SK-N-SH (cell line): Measurements from ENCODE around the gene FAAP24. TPM values are rescaled to one million over a fixed set of nuclear protein-coding genes. Genes with fewer than 3 reads are reported as not detected.
"Not testable (repeated sequence)": the region's sequence is repeated elsewhere in the genome, so short reads cannot be mapped to it uniquely, and the experiment has no call there.

ENCODE experiments used
- CTCF ChIA-PET: fragments of 300-600, 350-600 bp; formaldehyde crosslinking; extraction: SDS; loops from one replicate; lab custom pipeline; 2021; lab: Yijun Ruan, JAX
- POLR2A ChIA-PET: fragments of 350-600 bp; sonication (Branson Sonifier 250); formaldehyde crosslinking; extraction: SDS; loops from one replicate; lab custom pipeline; 2020; ENCODE audit warnings: antibody characterized with exemption, inconsistent platforms; lab: Yijun Ruan, JAX
- DNase-seq: peaks from one replicate; pipeline ENCODE4 v3.0.0; 2012
- H2AFZ ChIP-seq: fragments of 200-600 bp; sonication (generic); 2 replicates; pipeline ENCODE4 v1.8.1; 2016; ENCODE audit warnings: antibody characterized with exemption, mild to moderate bottlenecking, low read depth
- H3F3A ChIP-seq: fragments of 200-600 bp; sonication (generic); replicated peaks from 2 replicates; pipeline ENCODE3; 2016; ENCODE audit warnings: antibody characterized with exemption, mild to moderate bottlenecking; ENCODE audit not compliant: insufficient read depth
- H3K27ac ChIP-seq, 2 experiments: fragments of 200-500 bp in 1 of 2; fragments of 200-600 bp in 1 of 2; sonication (Bioruptor generic) in 1 of 2; sonication (generic), shearing (Covaris generic) in 1 of 2; 2 replicates each; pipeline versions ENCODE4 v1.5.1 to v1.6.1; 2014 to 2016; ENCODE audit warnings: low read depth in 2 of 2, inconsistent platforms in 1 of 2, low read length in 1 of 2, mild to moderate bottlenecking in 1 of 2, mixed read lengths in 1 of 2
- H3K27me3 ChIP-seq: fragments of 200-600 bp; sonication (generic), shearing (Covaris generic); 2 replicates; pipeline ENCODE4 v1.6.1; 2016; ENCODE audit warnings: mixed run types; ENCODE audit not compliant: insufficient read depth
- H3K36me3 ChIP-seq, 2 experiments: fragments of 200-500 bp in 1 of 2; fragments of 200-600 bp in 1 of 2; sonication (Bioruptor generic) in 1 of 2; sonication (generic) in 1 of 2; replicated peaks in 1 of 2; 2 replicates each; pipeline versions ENCODE3 to v1.5.1; 2014 to 2016; ENCODE audit warnings: low read length in 1 of 2, mild to moderate bottlenecking in 1 of 2; ENCODE audit not compliant: insufficient read depth in 2 of 2, control insufficient read depth in 1 of 2
- H3K4me1 ChIP-seq, 2 experiments: fragments of 200-500 bp in 1 of 2; fragments of 200-600 bp in 1 of 2; sonication (Bioruptor generic) in 1 of 2; sonication (generic), shearing (Covaris generic) in 1 of 2; 2 replicates each; pipeline versions ENCODE4 v1.5.1 to v1.6.1; 2014 to 2016; ENCODE audit warnings: low read depth in 1 of 2, low read length in 1 of 2, mixed run types in 1 of 2; ENCODE audit not compliant: insufficient read depth in 2 of 2, control insufficient read depth in 1 of 2
- H3K4me2 ChIP-seq: fragments of 200-600 bp; sonication (generic), shearing (Covaris generic); 2 replicates; pipeline ENCODE4 v1.6.1; 2017; ENCODE audit warnings: mixed run types
- H3K4me3 ChIP-seq, 2 experiments: fragments of 200-500 bp in 1 of 2; fragments of 200-600 bp in 1 of 2; sonication (Bioruptor generic) in 1 of 2; sonication (generic), shearing (Covaris generic) in 1 of 2; 2 replicates each; pipeline versions ENCODE4 v1.5.1 to v1.8.1; 2014 to 2016; ENCODE audit warnings: low read depth in 2 of 2, inconsistent platforms in 1 of 2, low read length in 1 of 2, mild to moderate bottlenecking in 1 of 2, mixed read lengths in 1 of 2, moderate library complexity in 1 of 2
- H3K79me2 ChIP-seq: fragments of 200-600 bp; sonication (generic); 2 replicates; pipeline ENCODE4 v1.8.1; 2017; ENCODE audit warnings: mild to moderate bottlenecking; ENCODE audit not compliant: insufficient read depth
- H3K9ac ChIP-seq: fragments of 200-600 bp; sonication (generic); 2 replicates; pipeline ENCODE4 v1.6.1; 2017; ENCODE audit warnings: mixed run types
- H3K9me2 ChIP-seq: fragments of 200-600 bp; sonication (generic); 2 replicates; pipeline ENCODE4 v1.6.1; 2017; ENCODE audit warnings: mixed run types
- H3K9me3 ChIP-seq: fragments of 200-600 bp; sonication (generic); 2 replicates; pipeline ENCODE4 v1.6.1; 2017; ENCODE audit warnings: mixed run types, mild to moderate bottlenecking, moderate library complexity
- H4K20me1 ChIP-seq: fragments of 200-600 bp; sonication (generic); 2 replicates; pipeline ENCODE4 v1.6.1; 2017; ENCODE audit warnings: mild to moderate bottlenecking, mixed run types; ENCODE audit not compliant: insufficient read depth
- CHD2 ChIP-seq: fragments of 150-350 bp; IDR thresholded peaks from 2 replicates; pipeline ENCODE4 v1.6.1; 2018; ENCODE audit warnings: low read length; ENCODE audit not compliant: partially characterized antibody
- ELF1 ChIP-seq: IDR thresholded peaks from 2 replicates; pipeline ENCODE4 v1.4.0; 2012
- EP300 ChIP-seq, 2 experiments: IDR thresholded peaks; 2 replicates each; pipeline versions ENCODE4 v1.4.0 to v1.6.1; 2012; ENCODE audit warnings: borderline replicate concordance in 1 of 2, low read depth in 1 of 2, low read length in 1 of 2
- FOXJ3 ChIP-seq: sonication (generic); formaldehyde crosslinking; IDR thresholded peaks from 2 replicates; pipeline ENCODE4 v1.5.1; 2020; ENCODE audit warnings: mild to moderate bottlenecking, missing genetic modification reagents
- FOXM1 ChIP-seq: IDR thresholded peaks from 2 replicates; pipeline ENCODE4 v1.4.0; 2012; ENCODE audit warnings: low read depth, mild to moderate bottlenecking
- GATA2 ChIP-seq: sonication (generic); formaldehyde crosslinking; IDR thresholded peaks from 2 replicates; pipeline ENCODE4 v1.5.0; 2020; ENCODE audit warnings: mild to moderate bottlenecking, missing genetic modification reagents
- IRF3 ChIP-seq: fragments of 150-350 bp; IDR thresholded peaks from 2 replicates; pipeline ENCODE4 v1.6.1; 2016; ENCODE audit warnings: mild to moderate bottlenecking, low read depth, low read length
- MAX ChIP-seq: IDR thresholded peaks from 2 replicates; pipeline ENCODE4 v1.4.0; 2012; ENCODE audit warnings: low read depth
- MEF2A ChIP-seq: IDR thresholded peaks from 2 replicates; pipeline ENCODE4 v1.4.0; 2012; ENCODE audit warnings: low read depth, borderline replicate concordance
- MXI1 ChIP-seq: IDR thresholded peaks from 2 replicates; pipeline ENCODE4 v1.6.1; 2012; ENCODE audit warnings: mild to moderate bottlenecking, low read depth, low read length, improper control_type of control experiment
- NFIC ChIP-seq: IDR thresholded peaks from 2 replicates; pipeline ENCODE4 v1.4.0; 2012; ENCODE audit warnings: borderline replicate concordance
- NRF1 ChIP-seq: IDR thresholded peaks from 2 replicates; pipeline ENCODE4 v1.6.1; 2012; ENCODE audit warnings: low read depth, mild to moderate bottlenecking, low read length
- POLR2AphosphoS5 ChIP-seq: IDR thresholded peaks from 2 replicates; pipeline ENCODE4 v1.6.1; 2012; ENCODE audit warnings: low read depth, low read length
- RCOR1 ChIP-seq: fragments of 150-350 bp; IDR thresholded peaks from 2 replicates; pipeline ENCODE4 v1.6.1; 2017; ENCODE audit warnings: antibody characterized with exemption, low read length
- RFX5 ChIP-seq: IDR thresholded peaks from 2 replicates; pipeline ENCODE4 v1.6.1; 2012; ENCODE audit warnings: mild to moderate bottlenecking, improper control_type of control experiment, low read length
- SIN3A ChIP-seq: IDR thresholded peaks from 2 replicates; pipeline ENCODE4 v1.6.1; 2012; ENCODE audit warnings: low read depth, mild to moderate bottlenecking, low read length, moderate library complexity, borderline replicate concordance
- SMC3 ChIP-seq: IDR thresholded peaks from 2 replicates; pipeline ENCODE4 v1.6.1; 2012; ENCODE audit warnings: low read depth, low read length, improper control_type of control experiment
- TEAD4 ChIP-seq: IDR thresholded peaks from 2 replicates; pipeline ENCODE4 v1.4.0; 2012; ENCODE audit warnings: mild to moderate bottlenecking, borderline replicate concordance; ENCODE audit not compliant: insufficient read depth
- USF1 ChIP-seq: IDR thresholded peaks from 2 replicates; pipeline ENCODE4 v1.4.0; 2012; ENCODE audit warnings: low read depth, borderline replicate concordance
- YY1 ChIP-seq: IDR thresholded peaks from 2 replicates; pipeline ENCODE4 v1.4.0; 2012; ENCODE audit warnings: low read depth, mild to moderate bottlenecking
- WGBS: methylation state at CpG from one replicate; pipeline ENCODE4 v1.1.6; 2017; ENCODE audit warnings: low lambda C conversion rate; 5-methylcytosine and 5-hydroxymethylcytosine counted together
- polyA plus RNA-seq, 3 experiments: library from polyadenylated mRNA; depleted of rRNA; stranded (reverse); fragments of >200 nt; gene quantifications; 2 replicates each; pipeline ENCODE4 v1.2.3, GENCODE V29; 2012

FAAP24 gene
- polyA plus RNA-seq, 1 of the 3 experiments (the other 2 are of a cell fraction), result 3.3 TPM

- not testable (repeated sequence) for H3K9me3 ChIP-seq
- WGBS, result 59% methylated on average over 15 of the region's 15 CpGs
- CTCF ChIA-PET, result interaction anchor here (1.6 to 1.9 kb wide), 2 partner anchors 26 to 117 kb away, joined by 8 to 9 read pairs; no protein-coding TSS in a partner anchor
Measured at GRCh38 chr19:33002126-33002865, 30.3 kb downstream of the FAAP24 start.

GRCh38 chr19:33003424-33004024 lies 31.5 kb downstream of the FAAP24 start:
- CTCF ChIA-PET, result interaction anchor here (0.9 kb wide), 1 partner anchor 27 kb away, joined by 4 read pairs; no protein-coding TSS in a partner anchor

More at GRCh38 chr19:33002126-33002865, 30.3 kb downstream of the FAAP24 start:
- H3K79me2 ChIP-seq, POLR2A ChIA-PET, H3K4me3 ChIP-seq, H3K4me2 ChIP-seq, H3K27me3 ChIP-seq, H2AFZ ChIP-seq, H3K9ac ChIP-seq, H3K9me2 ChIP-seq, H4K20me1 ChIP-seq, H3F3A ChIP-seq, H3K4me1 ChIP-seq, H3K36me3 ChIP-seq: not testable (repeated sequence)
- H3K27ac ChIP-seq, result 0 out of 4 replicates have a peak overlapping the region, but pooled peaks of 1 of the 2 experiments have one; percentile 18
- TF ChIP-seq RCOR1 (0 out of 2 replicates have a peak, but pooled peaks have one; percentile 29), NFIC (peak; percentile 47; the same call in 1 of the 2 replicates), GATA2 (peak; percentile 70), EP300 (IDR thresholded peaks at IDR 0.05; ENCODE audit: borderline replicate concordance in 1 of 2, low read depth in 1 of 2, low read length in 1 of 2) (0 out of 4 replicates have a peak, but pooled peaks of 1 of the 2 experiments have one; percentile 29)
- DNase-seq, result peak; percentile 55

GRCh38 chr19:33005440-33005839 lies 33.4 kb downstream of the FAAP24 start:
- no peak for DNase-seq
- Histone ChIP-seq H3K4me1 (peaks cover 0 to 10% of the 10 kb centered on the region in 2 experiments; a peak in 1 of 4 replicates), H3K36me3 (peaks cover 0 to 3% of the 10 kb centered on the region in 2 experiments), H3K9ac (no peak overlapping the region), H3K27me3 (no peaks in the 10 kb centered on the region), H3K27ac (no peak overlapping the region), H3K9me2 (no peaks in the 10 kb centered on the region), H2AFZ (no peak overlapping the region), H3K9me3 (no peaks in the 10 kb centered on the region), H3K79me2 (no peaks in the 10 kb centered on the region), H3K4me2 (no peak overlapping the region), H3K4me3 (no peak overlapping the region), H3F3A (no peaks in the 10 kb centered on the region), H4K20me1 (no peaks in the 10 kb centered on the region)
- POLR2A ChIA-PET, result no interaction called here
- WGBS, result 92% methylated on average over 5 of the region's 5 CpGs
- CTCF ChIA-PET, result interaction anchor here (1.1 to 1.7 kb wide), 2 partner anchors 29 to 120 kb away, joined by 3 read pairs; no protein-coding TSS in a partner anchor
- TF ChIP-seq MXI1 (no peak), RFX5 (no peak), FOXJ3 (CRISPR knock-in tag) (no peak), TEAD4 (no peak), USF1 (no peak), NRF1 (no peak), SMC3 (no peak), ELF1 (no peak), MAX (no peak), MEF2A (no peak), POLR2AphosphoS5 (no peak), FOXM1 (no peak), GATA2 (no peak), CHD2 (no peak), YY1 (no peak), IRF3 (no peak), SIN3A (no peak)

More at GRCh38 chr19:33003424-33004024, 31.5 kb downstream of the FAAP24 start:
- H3K4me2 ChIP-seq, H3K4me1 ChIP-seq, H3K36me3 ChIP-seq, H3K27me3 ChIP-seq, H3K4me3 ChIP-seq, H3K27ac ChIP-seq, H2AFZ ChIP-seq, DNase-seq, H4K20me1 ChIP-seq, POLR2A ChIA-PET, H3F3A ChIP-seq, H3K79me2 ChIP-seq, H3K9ac ChIP-seq, H3K9me2 ChIP-seq, H3K9me3 ChIP-seq: not testable (repeated sequence)
- WGBS, result 67% methylated on average over 6 of the region's 6 CpGs
